Thoracic aorta (tissue), 2 donors: ENCODE measurements around the gene STRADB. TPM values are rescaled to one million over a fixed set of nuclear protein-coding genes. Genes with fewer than 3 reads are reported as not detected.

Experiments used
- ATAC-seq: fragments of 150-250 bp; one replicate; pipeline ENCODE4 v1.8.0; 2017; ENCODE audit warnings: low read depth; ENCODE audit not compliant: insufficient number of reproducible peaks, low FRiP score
- DNase-seq: peaks from one replicate; pipeline ENCODE4 v3.0.0-alpha.2; 2020; ENCODE audit warnings: low spot score
- H3K27ac ChIP-seq, 2 donors: fragments of 200-600 bp; sonication (generic); 1 replicate in 1 of 2; 2 replicates in 1 of 2; pipeline ENCODE4 v1.5.1; 2016; ENCODE audit warnings: mild to moderate bottlenecking in 2 of 2, moderate library complexity in 2 of 2
- H3K27me3 ChIP-seq: fragments of 200-600 bp; sonication (generic); replicated peaks from 2 replicates; pipeline ENCODE4 v1.6.0; 2016; ENCODE audit warnings: mild to moderate bottlenecking; ENCODE audit not compliant: insufficient read depth
- H3K36me3 ChIP-seq: fragments of 200-600 bp; sonication (generic); one replicate; pipeline ENCODE4 v1.5.1; 2016
- H3K4me1 ChIP-seq, 2 donors: fragments of 200-600 bp; sonication (generic); 1 replicate in 1 of 2; 2 replicates in 1 of 2; pipeline versions ENCODE4 v1.5.1 to v1.6.0; 2016; ENCODE audit warnings: low read depth in 2 of 2, mild to moderate bottlenecking in 1 of 2; ENCODE audit not compliant: control insufficient read depth in 1 of 2
- H3K4me3 ChIP-seq: fragments of 200-600 bp; sonication (generic); 2 replicates; pipeline ENCODE4 v1.5.1; 2016; ENCODE audit warnings: mild to moderate bottlenecking
- H3K9me3 ChIP-seq: fragments of 200-600 bp; sonication (generic); 2 replicates; pipeline ENCODE4 v1.5.1; 2016
- total RNA-seq, 2 donors: library from RNA; depleted of rRNA; stranded (reverse); fragments of >200 nt; gene quantifications; one replicate each; pipeline versions ENCODE4 v1.1.0 to v1.2.3, GENCODE V29; 2016
- TF ChIP-seq, protein P1 (sequence below): fragments of 200-600 bp; sonication (generic); IDR thresholded peaks from one replicate; pipeline ENCODE4 v1.5.1; 2019; ENCODE audit warnings: antibody characterized with exemption

STRADB gene
- total RNA-seq, 2 donors from 2014 or later = 8.7 to 13.8 TPM

DNA sequence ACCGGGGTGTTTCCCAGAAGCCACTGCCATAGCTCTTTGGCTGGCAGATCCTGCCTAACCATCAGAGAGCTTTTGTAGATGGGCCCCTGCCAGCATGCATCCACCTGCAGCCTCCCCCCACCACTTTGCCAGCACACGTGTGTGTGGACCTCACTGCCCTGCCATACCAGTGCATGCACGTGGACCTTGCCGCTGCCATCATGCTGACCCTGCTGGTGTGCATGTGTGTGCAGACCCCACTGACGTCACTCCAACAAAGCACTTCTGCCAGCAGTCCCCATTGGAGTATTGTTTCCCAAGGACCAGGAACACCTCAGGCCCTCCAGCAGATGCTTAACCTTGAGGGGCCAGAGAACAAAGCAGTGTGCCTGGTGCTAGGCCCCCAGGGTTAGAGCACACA, 71.4 kb downstream of the STRADB start:
- TF ChIP-seq, protein P1, sequence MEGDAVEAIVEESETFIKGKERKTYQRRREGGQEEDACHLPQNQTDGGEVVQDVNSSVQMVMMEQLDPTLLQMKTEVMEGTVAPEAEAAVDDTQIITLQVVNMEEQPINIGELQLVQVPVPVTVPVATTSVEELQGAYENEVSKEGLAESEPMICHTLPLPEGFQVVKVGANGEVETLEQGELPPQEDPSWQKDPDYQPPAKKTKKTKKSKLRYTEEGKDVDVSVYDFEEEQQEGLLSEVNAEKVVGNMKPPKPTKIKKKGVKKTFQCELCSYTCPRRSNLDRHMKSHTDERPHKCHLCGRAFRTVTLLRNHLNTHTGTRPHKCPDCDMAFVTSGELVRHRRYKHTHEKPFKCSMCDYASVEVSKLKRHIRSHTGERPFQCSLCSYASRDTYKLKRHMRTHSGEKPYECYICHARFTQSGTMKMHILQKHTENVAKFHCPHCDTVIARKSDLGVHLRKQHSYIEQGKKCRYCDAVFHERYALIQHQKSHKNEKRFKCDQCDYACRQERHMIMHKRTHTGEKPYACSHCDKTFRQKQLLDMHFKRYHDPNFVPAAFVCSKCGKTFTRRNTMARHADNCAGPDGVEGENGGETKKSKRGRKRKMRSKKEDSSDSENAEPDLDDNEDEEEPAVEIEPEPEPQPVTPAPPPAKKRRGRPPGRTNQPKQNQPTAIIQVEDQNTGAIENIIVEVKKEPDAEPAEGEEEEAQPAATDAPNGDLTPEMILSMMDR = no peak

DNA sequence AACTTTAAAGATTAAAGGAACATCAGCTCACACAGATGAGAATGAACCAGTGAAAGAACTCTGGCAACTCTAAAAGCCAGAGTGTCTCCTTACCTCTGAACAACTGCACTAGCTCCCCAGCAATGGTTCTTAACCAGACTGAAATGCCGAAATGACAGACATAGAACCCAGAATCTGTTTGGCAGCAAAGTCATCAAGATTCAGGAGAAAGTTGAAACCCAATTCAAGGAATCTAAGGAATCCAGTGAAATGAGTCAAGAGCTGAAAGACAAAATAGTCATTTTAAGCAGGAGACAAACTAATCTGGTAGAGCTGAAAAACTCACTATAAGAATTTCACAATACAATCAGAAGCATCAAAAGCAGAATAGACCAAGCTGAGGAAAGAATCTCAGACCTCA, 72.0 kb downstream of the STRADB start:
- ATAC-seq (no peak), DNase-seq (no peak)
- H3K36me3 ChIP-seq = no peaks in the 10 kb centered on the region
- H3K27me3 ChIP-seq = no peaks in the 10 kb centered on the region
- H3K9me3 ChIP-seq = peaks cover 3% of the 10 kb centered on the region
- H3K27ac ChIP-seq = no peak overlapping the region
- TF ChIP-seq, protein P1 = no peak
- no peak overlapping the region for H3K4me3 ChIP-seq
- no peaks in the 10 kb centered on the region for H3K4me1 ChIP-seq

More for the DNA sequence above, 71.4 kb downstream of the STRADB start:
- Histone ChIP-seq H3K4me1 (no peaks in the 10 kb centered on the region), H3K9me3 (peaks cover 3% of the 10 kb centered on the region), H3K4me3 (no peak overlapping the region), H3K36me3 (no peaks in the 10 kb centered on the region), H3K27me3 (no peaks in the 10 kb centered on the region), H3K27ac (no peak overlapping the region)
- DNase-seq = no peak
- ATAC-seq = no peak

Other genes starting within 250 kb of the STRADB start
- gene CASP8, start 191.2 kb upstream of the STRADB start, total RNA-seq = 10 to 100 TPM; 11.5 to 14.6 TPM
- gene FLACC1, start 94.4 kb upstream of the STRADB start, total RNA-seq = 10 to 100 TPM in 1 of 2 donors, 1 to 10 TPM in 1; 4.2 to 11.1 TPM
- gene TRAK2, start 282 bp upstream of the STRADB start, total RNA-seq = 10 to 100 TPM; 69.3 to 88.5 TPM
- gene TMEM237, start 191.8 kb downstream of the STRADB start, total RNA-seq = 10 to 100 TPM; 43.2 to 45.6 TPM
- gene MPP4, start 246.9 kb downstream of the STRADB start, total RNA-seq = 1 to 10 TPM in 1 of 2 donors, not detected in 1; 5.5 TPM